ENCODE data around the gene EFNA4.

- no peak for TF ChIP-seq POLR2AphosphoS5 (IDR thresholded peaks at IDR 0.05; ENCODE audit: low read depth, low read length)
- TF ChIP-seq POLR2A (IDR thresholded peaks at IDR 0.05; ENCODE audit: low read depth, low read length), result no peak
These were observed 18.5 kb upstream of the EFNA4 start for GRCh38 chr1:155044812-155045657.
